Activated B cell treated with CpG ODN at 0.5 μM for 24 hours (primary cell): ENCODE results near the gene FMNL2. TPM values are rescaled to one million over a fixed set of nuclear protein-coding genes. Genes with fewer than 3 reads are reported as not detected.

Experiments used
- ATAC-seq: fragments of 200-7000 bp; cut with Tn5 transposase; one replicate; pipeline ENCODE4 v1.10.0; 2021; ENCODE audit warnings: low read depth, mild to moderate bottlenecking, moderate library complexity
- CTCF ChIA-PET: fragments of 350-600 bp; sonication (Branson Sonifier 250); formaldehyde crosslinking; loops from one replicate; lab custom pipeline; 2021; ENCODE audit warnings: antibody characterized with exemption; lab: Charles Lee
- POLR2A ChIA-PET: fragments of 350-600 bp; sonication (Branson Sonifier 250); formaldehyde crosslinking; loops from one replicate; lab custom pipeline; 2021; ENCODE audit warnings: antibody characterized with exemption; lab: Charles Lee
- DNase-seq: peaks from one replicate; pipeline ENCODE4 v3.0.0; 2022
- H3K27ac Mint-ChIP-seq: one replicate; pipeline ENCODE4 v1.8.0; 2020; ENCODE audit warnings: mixed read lengths
- H3K27me3 Mint-ChIP-seq: one replicate; pipeline ENCODE4 v1.8.0; 2021; ENCODE audit warnings: mixed read lengths
- H3K36me3 Mint-ChIP-seq: one replicate; pipeline ENCODE4 v1.8.0; 2021; ENCODE audit warnings: low read depth, mixed read lengths
- H3K4me1 Mint-ChIP-seq: one replicate; pipeline ENCODE4 v1.8.0; 2021; ENCODE audit warnings: mixed read lengths
- H3K4me3 Mint-ChIP-seq: one replicate; pipeline ENCODE4 v1.8.0; 2020; ENCODE audit warnings: mild to moderate bottlenecking, mixed read lengths
- H3K9me3 Mint-ChIP-seq: one replicate; pipeline ENCODE4 v1.8.0; 2020; ENCODE audit warnings: mixed read lengths
- CTCF ChIP-seq: fragments of 200-600 bp; IDR thresholded peaks from one replicate; pipeline ENCODE4 v1.8.0; 2022; ENCODE audit warnings: antibody characterized with exemption, mild to moderate bottlenecking
- intact Hi-C: fragments of 100-400 bp; cut with micrococcal nuclease; formaldehyde crosslinking; loops from one replicate; pipeline ENCODE4 v1.15.1; 2024
- total RNA-seq: library from RNA; stranded (reverse); gene quantifications from 2 replicates; pipeline ENCODE4 v1.2.3, GENCODE V29; 2022

The FMNL2 gene
- total RNA-seq, 1 donor from 2014 or later: 4.0 TPM

GRCh38 chr2:152447897-152448296, 112.9 kb downstream of the FMNL2 start:
- Mint-ChIP-seq H3K4me1 (peaks cover 6% of the 10 kb centered on the region), H3K27ac (no peak overlapping the region), H3K27me3 (no peaks in the 10 kb centered on the region), H3K36me3 (no peaks in the 10 kb centered on the region), H3K9me3 (no peaks in the 10 kb centered on the region), H3K4me3 (no peak overlapping the region)
- ChIA-PET POLR2A (no interaction called here), CTCF (no interaction called here)
- DNase-seq (no peak), ATAC-seq (no peak)
- no peak for TF ChIP-seq CTCF
- intact Hi-C loops: no loop called here

DNA sequence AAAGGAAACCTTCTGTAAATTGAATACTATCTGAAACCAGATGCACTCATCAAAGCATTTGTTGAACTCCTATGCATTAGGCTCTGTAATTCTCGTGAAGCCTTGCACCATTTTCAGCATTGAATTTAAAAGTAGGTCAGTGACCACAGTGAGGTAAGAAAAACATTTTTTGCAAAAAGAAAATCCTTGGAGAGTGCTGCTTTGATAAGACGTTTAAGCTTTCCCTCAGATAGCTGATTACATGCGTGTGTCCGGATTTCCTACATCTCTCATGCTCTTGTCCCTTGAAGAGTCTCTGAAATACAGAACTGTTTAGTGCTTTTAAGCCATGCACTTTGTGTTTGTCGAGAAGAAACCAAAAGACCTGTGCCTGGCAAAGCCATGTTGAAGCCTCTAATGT, 113.6 kb downstream of the FMNL2 start:
- Mint-ChIP-seq H3K27me3 (no peaks in the 10 kb centered on the region), H3K9me3 (no peaks in the 10 kb centered on the region), H3K4me3 (no peak overlapping the region), H3K27ac (no peak overlapping the region), H3K36me3 (no peaks in the 10 kb centered on the region), H3K4me1 (peaks cover 6% of the 10 kb centered on the region)
- TF ChIP-seq CTCF: no peak
- ChIA-PET CTCF (no interaction called here), POLR2A (no interaction called here)
- ATAC-seq (no peak), DNase-seq (no peak)
- intact Hi-C loops: no loop called here

GRCh38 chr2:152449578-152449977, 114.6 kb downstream of the FMNL2 start:
- intact Hi-C loops: no loop called here
- no peak for ATAC-seq
- no peak for DNase-seq
- Mint-ChIP-seq H3K27me3 (no peaks in the 10 kb centered on the region), H3K9me3 (no peaks in the 10 kb centered on the region), H3K27ac (no peak overlapping the region), H3K4me1 (peaks cover 6% of the 10 kb centered on the region), H3K36me3 (no peaks in the 10 kb centered on the region), H3K4me3 (no peak overlapping the region)
- CTCF ChIA-PET: no interaction called here
- POLR2A ChIA-PET: no interaction called here
- TF ChIP-seq CTCF: no peak

GRCh38 chr2:152450176-152450575, 115.2 kb downstream of the FMNL2 start:
- H3K9me3 Mint-ChIP-seq: no peaks in the 10 kb centered on the region
- peaks cover 6% of the 10 kb centered on the region for H3K4me1 Mint-ChIP-seq
- ChIA-PET POLR2A (no interaction called here), CTCF (no interaction called here)
- DNase-seq: no peak
- no peak for ATAC-seq
- TF ChIP-seq CTCF: no peak
- no peak overlapping the region for H3K27ac Mint-ChIP-seq
- no peak overlapping the region for H3K4me3 Mint-ChIP-seq
- intact Hi-C loops: no loop called here
- no peaks in the 10 kb centered on the region for H3K36me3 Mint-ChIP-seq
- H3K27me3 Mint-ChIP-seq: no peaks in the 10 kb centered on the region

DNA sequence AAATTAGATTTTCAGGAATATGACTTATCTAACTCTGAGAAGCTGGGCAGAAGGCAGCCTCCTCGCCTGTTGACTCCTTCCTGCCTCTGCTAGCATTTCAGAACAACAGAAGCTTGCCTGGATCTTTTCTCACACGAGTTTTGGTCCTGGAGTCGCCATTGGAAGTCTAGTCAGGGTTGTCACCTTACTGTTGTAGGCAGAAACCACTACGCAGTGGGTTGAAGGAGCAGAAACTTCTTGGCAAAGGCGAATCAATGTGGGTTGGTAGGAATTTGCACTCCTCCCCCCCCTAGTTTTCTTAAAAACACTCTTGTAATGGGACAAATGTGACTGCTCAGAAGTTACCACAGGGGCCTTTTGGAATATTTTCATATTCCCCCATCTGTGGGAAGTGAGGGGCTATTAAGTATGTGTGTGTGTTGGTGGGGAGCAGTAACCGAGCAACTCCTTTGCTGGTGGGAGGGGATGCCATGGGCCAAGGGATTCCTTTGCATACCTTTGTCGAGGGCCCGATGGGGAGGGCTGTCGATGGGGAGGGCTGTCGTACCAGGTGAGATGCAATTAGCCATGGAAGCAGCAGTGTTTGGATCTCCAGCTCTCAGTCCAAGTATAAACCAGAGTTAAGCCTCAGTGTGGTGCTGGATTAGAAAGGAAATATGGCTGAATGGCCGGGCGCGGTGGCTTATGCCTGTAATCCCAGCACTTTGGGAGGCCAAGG, 117.4 kb downstream of the FMNL2 start:
- no peak overlapping the region for H3K27ac Mint-ChIP-seq
- no peak for ATAC-seq
- H3K27me3 Mint-ChIP-seq: no peaks in the 10 kb centered on the region

More for the DNA sequence above, 117.4 kb downstream of the FMNL2 start:
- ChIA-PET POLR2A (no interaction called here), CTCF (no interaction called here)
- Mint-ChIP-seq H3K9me3 (no peaks in the 10 kb centered on the region), H3K36me3 (no peaks in the 10 kb centered on the region), H3K4me3 (no peak overlapping the region), H3K4me1 (no peaks in the 10 kb centered on the region)
- no peak for DNase-seq
- TF ChIP-seq CTCF: no peak
- intact Hi-C loops: no loop called here
